Measurements from ENCODE around the gene PRRG4. TPM values are rescaled to one million over a fixed set of nuclear protein-coding genes. Genes with fewer than 3 reads are reported as not detected.

The PRRG4 gene
- total and polyA plus RNA-seq, 2 donors (not counting 1 experiment from before 2014, with no cell fraction given), result 0.08 to 0.33 TPM

- no peaks in the 10 kb centered on the region for H3K9me3 ChIP-seq (ENCODE audit: control insufficient read depth, insufficient read depth, low read depth, low read length)
- H3K79me2 ChIP-seq (ENCODE audit: control insufficient read depth, insufficient read depth, low read length), result no peaks in the 10 kb centered on the region
- no peaks in the 10 kb centered on the region for H3K36me3 ChIP-seq (ENCODE audit: control insufficient read depth, insufficient read depth, low read length)
- H3K9ac ChIP-seq (ENCODE audit: insufficient read depth, low read length), result no peak overlapping the region
- no peak overlapping the region for H3K27ac ChIP-seq (ENCODE audit: insufficient read depth, low read length)
- no peak overlapping the region for H3K4me2 ChIP-seq (ENCODE audit: extremely low read depth, insufficient read depth, low read length)
- TF ChIP-seq EZH2 (IDR thresholded peaks at IDR 0.05; ENCODE audit: low read length, missing control alignments) (no peak), CTCF (conservative IDR thresholded peaks at IDR 0.05 in 1 of 2, IDR thresholded peaks at IDR 0.05 in 1 of 2; ENCODE audit: low read depth in 1 of 2, low read length in 2 of 2) (no peak)
- peaks cover 7% of the 10 kb centered on the region for H3K4me1 ChIP-seq (ENCODE audit: control insufficient read depth, extremely low read depth, insufficient read depth, low read length)
- no peaks in the 10 kb centered on the region for H4K20me1 ChIP-seq (ENCODE audit: control insufficient read depth, extremely low read depth, insufficient read depth, low read length)
- H3K27me3 ChIP-seq (ENCODE audit: control insufficient read depth, insufficient read depth, low read length), result peaks cover 3% of the 10 kb centered on the region
- no peak overlapping the region for H2AFZ ChIP-seq (ENCODE audit: low read length)
- no peak for DNase-seq (ENCODE audit: low read depth in 2 of 2)
- no peak overlapping the region for H3K4me3 ChIP-seq (replicated peaks in 1 of 4; ENCODE audit: control extremely low read depth in 1 of 4, insufficient read depth in 1 of 4, low read depth in 3 of 4, low read length in 4 of 4)
These were observed 3.6 kb upstream of the PRRG4 start for GRCh38 chr11:32826113-32826512.

- Histone ChIP-seq H3K79me2 (ENCODE audit: control insufficient read depth, insufficient read depth, low read length) (no peaks in the 10 kb centered on the region), H3K4me1 (ENCODE audit: control insufficient read depth, extremely low read depth, insufficient read depth, low read length) (peaks cover 7% of the 10 kb centered on the region), H2AFZ (ENCODE audit: low read length) (no peak overlapping the region), H3K9me3 (ENCODE audit: control insufficient read depth, insufficient read depth, low read depth, low read length) (no peaks in the 10 kb centered on the region), H3K9ac (ENCODE audit: insufficient read depth, low read length) (no peak overlapping the region), H3K27me3 (ENCODE audit: control insufficient read depth, insufficient read depth, low read length) (peaks cover 6% of the 10 kb centered on the region), H3K4me3 (replicated peaks in 1 of 4; ENCODE audit: control extremely low read depth in 1 of 4, insufficient read depth in 1 of 4, low read depth in 3 of 4, low read length in 4 of 4) (no peak overlapping the region), H4K20me1 (ENCODE audit: control insufficient read depth, extremely low read depth, insufficient read depth, low read length) (no peaks in the 10 kb centered on the region), H3K4me2 (ENCODE audit: extremely low read depth, insufficient read depth, low read length) (no peak overlapping the region), H3K27ac (ENCODE audit: insufficient read depth, low read length) (no peak overlapping the region), H3K36me3 (ENCODE audit: control insufficient read depth, insufficient read depth, low read length) (no peaks in the 10 kb centered on the region)
- no peak for DNase-seq (ENCODE audit: low read depth in 2 of 2)
- TF ChIP-seq EZH2 (IDR thresholded peaks at IDR 0.05; ENCODE audit: low read length, missing control alignments) (no peak), CTCF (conservative IDR thresholded peaks at IDR 0.05 in 1 of 2, IDR thresholded peaks at IDR 0.05 in 1 of 2; ENCODE audit: low read depth in 1 of 2, low read length in 2 of 2) (no peak)
These were observed 2.5 kb upstream of the PRRG4 start for GRCh38 chr11:32827276-32827675.

- Histone ChIP-seq H3K4me2 (ENCODE audit: extremely low read depth, insufficient read depth, low read length) (peak overlapping the region; percentile 97), H2AFZ (ENCODE audit: low read length) (peak overlapping the region; percentile 42), H3K79me2 (ENCODE audit: control insufficient read depth, insufficient read depth, low read length) (no peaks in the 10 kb centered on the region), H3K27ac (ENCODE audit: insufficient read depth, low read length) (no peak overlapping the region), H3K9me3 (ENCODE audit: control insufficient read depth, insufficient read depth, low read depth, low read length) (no peaks in the 10 kb centered on the region), H3K4me3 (replicated peaks in 1 of 4; ENCODE audit: control extremely low read depth in 1 of 4, insufficient read depth in 1 of 4, low read depth in 3 of 4, low read length in 4 of 4) (peak overlapping the region; percentile 33 to 70 (median 51)), H3K4me1 (ENCODE audit: control insufficient read depth, extremely low read depth, insufficient read depth, low read length) (peaks cover 7% of the 10 kb centered on the region), H3K27me3 (ENCODE audit: control insufficient read depth, insufficient read depth, low read length) (peaks cover 10% of the 10 kb centered on the region), H3K36me3 (ENCODE audit: control insufficient read depth, insufficient read depth, low read length) (no peaks in the 10 kb centered on the region), H4K20me1 (ENCODE audit: control insufficient read depth, extremely low read depth, insufficient read depth, low read length) (no peaks in the 10 kb centered on the region), H3K9ac (ENCODE audit: insufficient read depth, low read length) (no peak overlapping the region)
- no peak for TF ChIP-seq CTCF (conservative IDR thresholded peaks at IDR 0.05 in 1 of 2, IDR thresholded peaks at IDR 0.05 in 1 of 2; ENCODE audit: low read depth in 1 of 2, low read length in 2 of 2)
- no peak for DNase-seq (ENCODE audit: low read depth in 2 of 2)
These were observed 509 bp upstream of the PRRG4 start for GRCh38 chr11:32829157-32829679.

Measured in fibroblast of lung (primary cell).